ENCODE data around the gene NEBL. TPM values are rescaled to one million over a fixed set of nuclear protein-coding genes. Genes with fewer than 3 reads are reported as not detected.

Gene NEBL
- total and polyA plus RNA-seq, 9 of the 15 experiments (the other 6 are each of a cell fraction or from before 2014, with no cell fraction given), result 0.82 to 14.6 (median 9.8) TPM

DNA sequence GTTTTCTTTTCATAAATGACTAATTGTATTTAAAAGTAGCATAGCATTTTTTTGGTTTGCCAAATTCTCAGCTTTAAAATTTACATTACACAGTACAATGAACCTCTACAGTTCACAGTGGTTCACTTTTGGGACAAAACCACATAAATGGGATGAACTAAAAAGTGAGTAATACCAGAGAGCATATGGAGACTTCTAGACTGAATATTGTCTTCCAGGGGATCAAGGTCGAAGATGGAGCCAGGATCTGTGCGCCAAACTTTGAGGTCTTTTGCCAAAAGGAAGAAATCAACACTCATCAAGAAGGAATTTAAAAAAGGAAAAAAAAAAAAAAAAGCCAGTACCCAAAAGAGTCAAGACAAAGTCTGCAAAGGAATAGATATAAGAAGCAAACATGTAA, 87.5 kb downstream of the NEBL start:
- Histone ChIP-seq H3K4me2 (ENCODE audit: insufficient read depth, low read length) (no peak overlapping the region), H3K36me3 (ENCODE audit: control insufficient read depth, insufficient read depth, low read length) (no peaks in the 10 kb centered on the region), H3K79me2 (ENCODE audit: control insufficient read depth, insufficient read depth, low read length) (no peaks in the 10 kb centered on the region), H3K27ac (ENCODE audit: extremely low read depth, low read depth, low read length) (no peak overlapping the region), H3K27me3 (ENCODE audit: control insufficient read depth in 2 of 2, insufficient read depth in 2 of 2, low read length in 2 of 2) (no peaks in the 10 kb centered on the region), H3K9me1 (ENCODE audit: control insufficient read depth, insufficient read depth, low read length) (no peaks in the 10 kb centered on the region), H3K9me3 (replicated peaks; ENCODE audit: control insufficient read depth, insufficient read depth, low read depth, low read length) (no peaks in the 10 kb centered on the region), H3K4me1 (replicated peaks in 1 of 2; ENCODE audit: control insufficient read depth in 2 of 2, insufficient read depth in 2 of 2, low read length in 2 of 2) (no peaks in the 10 kb centered on the region), H3K4me3 (no peak overlapping the region), H4K20me1 (replicated peaks; ENCODE audit: control insufficient read depth, insufficient read depth, low read length) (no peaks in the 10 kb centered on the region), H2AFZ (ENCODE audit: low read depth, low read length) (no peak overlapping the region), H3K9ac (ENCODE audit: insufficient read depth in 1 of 2, low read depth in 2 of 2, low read length in 2 of 2) (no peak overlapping the region)
- no peak for FAIRE-seq
- ChIA-PET CTCF (ENCODE audit: low intra/inter-chr PET ratio) (no interaction called here), POLR2A (no interaction called here)
- in situ Hi-C loops (cut with MboI) (no loop called here), intact Hi-C loops (cut with micrococcal nuclease) (no loop called here)
- DNase-seq (ENCODE audit: extremely low read depth in 1 of 4, low spot score in 3 of 4), result no peak
- no peak for ATAC-seq
- 32% methylated on average over 2 of the region's 2 CpGs for WGBS (ENCODE audit: insufficient coverage, low coverage, missing lambda C conversion rate)
- no TSS peak for BruUV-seq (replicated peaks)
- TF ChIP-seq PHF20 (IDR thresholded peaks at IDR 0.05; ENCODE audit: partially characterized antibody) (no peak), ZBTB8A (IDR thresholded peaks at IDR 0.05; ENCODE audit: partially characterized antibody) (no peak), MAZ (CRISPR knock-in tag; conservative IDR thresholded peaks at IDR 0.05 in 1 of 2, IDR thresholded peaks at IDR 0.05 in 1 of 2) (no peak), SREBF2 (CRISPR knock-in tag; IDR thresholded peaks at IDR 0.05) (no peak), HDAC2 (IDR thresholded peaks at IDR 0.05) (no peak), MXI1 (IDR thresholded peaks at IDR 0.05; ENCODE audit: low read depth, low read length) (no peak), JUN (IDR thresholded peaks at IDR 0.05; ENCODE audit: borderline replicate concordance, low read depth, low read length) (no peak), JUN (CRISPR knock-in tag; IDR thresholded peaks at IDR 0.05; ENCODE audit: borderline replicate concordance) (no peak)
- TF ChIP-seq, protein P1, sequence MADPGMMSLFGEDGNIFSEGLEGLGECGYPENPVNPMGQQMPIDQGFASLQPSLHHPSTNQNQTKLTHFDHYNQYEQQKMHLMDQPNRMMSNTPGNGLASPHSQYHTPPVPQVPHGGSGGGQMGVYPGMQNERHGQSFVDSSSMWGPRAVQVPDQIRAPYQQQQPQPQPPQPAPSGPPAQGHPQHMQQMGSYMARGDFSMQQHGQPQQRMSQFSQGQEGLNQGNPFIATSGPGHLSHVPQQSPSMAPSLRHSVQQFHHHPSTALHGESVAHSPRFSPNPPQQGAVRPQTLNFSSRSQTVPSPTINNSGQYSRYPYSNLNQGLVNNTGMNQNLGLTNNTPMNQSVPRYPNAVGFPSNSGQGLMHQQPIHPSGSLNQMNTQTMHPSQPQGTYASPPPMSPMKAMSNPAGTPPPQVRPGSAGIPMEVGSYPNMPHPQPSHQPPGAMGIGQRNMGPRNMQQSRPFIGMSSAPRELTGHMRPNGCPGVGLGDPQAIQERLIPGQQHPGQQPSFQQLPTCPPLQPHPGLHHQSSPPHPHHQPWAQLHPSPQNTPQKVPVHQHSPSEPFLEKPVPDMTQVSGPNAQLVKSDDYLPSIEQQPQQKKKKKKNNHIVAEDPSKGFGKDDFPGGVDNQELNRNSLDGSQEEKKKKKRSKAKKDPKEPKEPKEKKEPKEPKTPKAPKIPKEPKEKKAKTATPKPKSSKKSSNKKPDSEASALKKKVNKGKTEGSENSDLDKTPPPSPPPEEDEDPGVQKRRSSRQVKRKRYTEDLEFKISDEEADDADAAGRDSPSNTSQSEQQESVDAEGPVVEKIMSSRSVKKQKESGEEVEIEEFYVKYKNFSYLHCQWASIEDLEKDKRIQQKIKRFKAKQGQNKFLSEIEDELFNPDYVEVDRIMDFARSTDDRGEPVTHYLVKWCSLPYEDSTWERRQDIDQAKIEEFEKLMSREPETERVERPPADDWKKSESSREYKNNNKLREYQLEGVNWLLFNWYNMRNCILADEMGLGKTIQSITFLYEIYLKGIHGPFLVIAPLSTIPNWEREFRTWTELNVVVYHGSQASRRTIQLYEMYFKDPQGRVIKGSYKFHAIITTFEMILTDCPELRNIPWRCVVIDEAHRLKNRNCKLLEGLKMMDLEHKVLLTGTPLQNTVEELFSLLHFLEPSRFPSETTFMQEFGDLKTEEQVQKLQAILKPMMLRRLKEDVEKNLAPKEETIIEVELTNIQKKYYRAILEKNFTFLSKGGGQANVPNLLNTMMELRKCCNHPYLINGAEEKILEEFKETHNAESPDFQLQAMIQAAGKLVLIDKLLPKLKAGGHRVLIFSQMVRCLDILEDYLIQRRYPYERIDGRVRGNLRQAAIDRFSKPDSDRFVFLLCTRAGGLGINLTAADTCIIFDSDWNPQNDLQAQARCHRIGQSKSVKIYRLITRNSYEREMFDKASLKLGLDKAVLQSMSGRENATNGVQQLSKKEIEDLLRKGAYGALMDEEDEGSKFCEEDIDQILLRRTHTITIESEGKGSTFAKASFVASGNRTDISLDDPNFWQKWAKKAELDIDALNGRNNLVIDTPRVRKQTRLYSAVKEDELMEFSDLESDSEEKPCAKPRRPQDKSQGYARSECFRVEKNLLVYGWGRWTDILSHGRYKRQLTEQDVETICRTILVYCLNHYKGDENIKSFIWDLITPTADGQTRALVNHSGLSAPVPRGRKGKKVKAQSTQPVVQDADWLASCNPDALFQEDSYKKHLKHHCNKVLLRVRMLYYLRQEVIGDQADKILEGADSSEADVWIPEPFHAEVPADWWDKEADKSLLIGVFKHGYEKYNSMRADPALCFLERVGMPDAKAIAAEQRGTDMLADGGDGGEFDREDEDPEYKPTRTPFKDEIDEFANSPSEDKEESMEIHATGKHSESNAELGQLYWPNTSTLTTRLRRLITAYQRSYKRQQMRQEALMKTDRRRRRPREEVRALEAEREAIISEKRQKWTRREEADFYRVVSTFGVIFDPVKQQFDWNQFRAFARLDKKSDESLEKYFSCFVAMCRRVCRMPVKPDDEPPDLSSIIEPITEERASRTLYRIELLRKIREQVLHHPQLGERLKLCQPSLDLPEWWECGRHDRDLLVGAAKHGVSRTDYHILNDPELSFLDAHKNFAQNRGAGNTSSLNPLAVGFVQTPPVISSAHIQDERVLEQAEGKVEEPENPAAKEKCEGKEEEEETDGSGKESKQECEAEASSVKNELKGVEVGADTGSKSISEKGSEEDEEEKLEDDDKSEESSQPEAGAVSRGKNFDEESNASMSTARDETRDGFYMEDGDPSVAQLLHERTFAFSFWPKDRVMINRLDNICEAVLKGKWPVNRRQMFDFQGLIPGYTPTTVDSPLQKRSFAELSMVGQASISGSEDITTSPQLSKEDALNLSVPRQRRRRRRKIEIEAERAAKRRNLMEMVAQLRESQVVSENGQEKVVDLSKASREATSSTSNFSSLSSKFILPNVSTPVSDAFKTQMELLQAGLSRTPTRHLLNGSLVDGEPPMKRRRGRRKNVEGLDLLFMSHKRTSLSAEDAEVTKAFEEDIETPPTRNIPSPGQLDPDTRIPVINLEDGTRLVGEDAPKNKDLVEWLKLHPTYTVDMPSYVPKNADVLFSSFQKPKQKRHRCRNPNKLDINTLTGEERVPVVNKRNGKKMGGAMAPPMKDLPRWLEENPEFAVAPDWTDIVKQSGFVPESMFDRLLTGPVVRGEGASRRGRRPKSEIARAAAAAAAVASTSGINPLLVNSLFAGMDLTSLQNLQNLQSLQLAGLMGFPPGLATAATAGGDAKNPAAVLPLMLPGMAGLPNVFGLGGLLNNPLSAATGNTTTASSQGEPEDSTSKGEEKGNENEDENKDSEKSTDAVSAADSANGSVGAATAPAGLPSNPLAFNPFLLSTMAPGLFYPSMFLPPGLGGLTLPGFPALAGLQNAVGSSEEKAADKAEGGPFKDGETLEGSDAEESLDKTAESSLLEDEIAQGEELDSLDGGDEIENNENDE (IDR thresholded peaks at IDR 0.05; ENCODE audit: low read depth, low read length), result no peak
